HG02759 (cell line): Measurements from ENCODE around the gene TCF3.
A peak's percentile ranks its signal among the peaks of the same experiment; 100 is the strongest.
"Not testable (repeated sequence)": the region's sequence is repeated elsewhere in the genome, so short reads cannot be mapped to it uniquely, and the experiment has no call there.

Source experiments
- ATAC-seq: cut with Tn5 transposase; IDR thresholded peaks from one replicate; pipeline ENCODE4 v1.9.1; 2021; ENCODE audit warnings: mild to moderate bottlenecking, moderate library complexity; ENCODE audit not compliant: unreplicated experiment

The TCF3 gene

GRCh38 chr19:1652471-1653299 lies at the start of gene TCF3:
Gene TCF3 (minus strand): TSS chr19:1652615. CDS start chr19:1650248, 2,367 bp downstream.
- peak; percentile 61 for ATAC-seq

- ATAC-seq: no peak
Observed at GRCh38 chr19:1700733-1701663, 48.6 kb upstream of the TCF3 start.

- no peak for ATAC-seq
Observed at GRCh38 chr19:1699998-1700732, 47.8 kb upstream of the TCF3 start.

GRCh38 chr19:1699386-1699785 lies 47.0 kb upstream of the TCF3 start:
- ATAC-seq: no peak

DNA sequence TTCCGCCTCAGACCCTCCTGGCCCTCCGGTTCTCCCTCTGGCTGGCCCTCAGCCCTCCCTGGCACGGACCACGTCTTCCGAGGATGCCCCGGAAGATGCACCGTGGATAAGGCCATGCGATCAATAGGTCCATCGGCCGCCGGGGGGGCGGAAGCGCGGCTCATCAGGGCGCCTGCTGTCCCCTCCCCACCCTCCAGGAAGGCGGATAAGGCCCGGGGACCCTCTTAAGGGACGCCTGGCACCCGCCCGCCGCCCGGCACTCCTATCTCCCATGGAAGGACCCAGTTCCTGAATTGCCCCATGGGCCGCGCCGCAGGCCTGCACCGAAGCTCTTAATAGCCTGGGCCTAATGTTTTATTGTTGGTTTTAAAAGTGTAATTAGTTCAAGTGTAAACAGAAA lies 46.2 kb upstream of the TCF3 start:
- ATAC-seq: no peak

DNA sequence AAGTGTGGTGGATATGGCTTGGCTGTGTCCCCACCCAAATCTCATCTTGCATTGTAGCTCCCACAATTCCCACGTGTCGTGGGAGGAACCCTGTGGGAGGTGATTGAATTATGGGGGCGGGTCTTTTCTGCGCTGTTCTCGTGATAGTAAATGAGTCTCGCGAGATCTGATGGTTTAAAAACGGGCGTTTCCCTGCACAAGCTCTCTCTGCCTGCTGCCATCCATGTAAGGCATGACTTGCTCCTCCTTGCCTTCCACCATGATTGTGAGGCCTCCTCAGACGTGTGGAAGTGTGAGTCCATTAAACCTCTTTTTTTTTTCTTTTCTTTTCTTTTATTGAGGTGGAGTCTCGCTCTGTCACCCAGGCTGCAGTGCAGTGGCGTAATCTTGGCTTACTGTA lies 43.1 kb upstream of the TCF3 start:
- not testable (repeated sequence) for ATAC-seq

DNA sequence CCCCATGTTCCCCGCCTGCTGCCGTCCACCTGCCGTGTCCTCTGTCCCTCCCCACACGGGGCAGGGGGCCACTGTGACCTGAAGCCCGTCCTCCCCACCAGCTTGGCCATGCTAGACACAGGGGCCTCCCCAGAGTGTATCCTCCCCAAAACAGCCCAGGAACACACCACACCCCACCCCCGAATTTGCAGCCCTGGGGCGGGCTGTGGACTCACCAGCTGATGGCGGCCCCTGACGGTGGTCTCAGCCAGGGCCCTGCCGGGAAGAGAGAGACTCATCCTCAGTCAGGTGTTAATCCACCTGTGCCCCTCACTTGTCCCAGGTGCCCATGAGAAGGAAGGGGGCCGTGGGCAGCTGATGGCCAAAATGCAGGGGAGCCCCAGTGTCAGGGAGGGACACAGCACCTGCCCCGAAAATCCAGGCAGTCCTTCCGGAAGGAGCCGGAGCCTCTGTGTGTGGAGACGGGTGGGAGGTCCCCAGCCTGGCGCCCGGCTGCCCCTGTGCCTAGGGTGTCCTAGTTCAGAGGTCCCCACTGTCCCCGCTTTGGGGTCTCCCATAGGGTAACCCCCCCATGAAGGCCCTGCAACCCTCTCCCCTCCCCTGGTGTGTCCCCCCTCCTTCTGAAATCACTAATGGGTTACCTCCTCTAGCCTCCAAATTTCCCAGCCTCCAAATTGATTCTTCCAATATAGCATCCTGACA lies 39.3 kb upstream of the TCF3 start:
- ATAC-seq: no peak

GRCh38 chr19:1690699-1691307 lies 38.4 kb upstream of the TCF3 start:
- no peak for ATAC-seq

GRCh38 chr19:1685785-1686184 lies 33.4 kb upstream of the TCF3 start:
- not testable (repeated sequence) for ATAC-seq

GRCh38 chr19:1685046-1685445 lies 32.6 kb upstream of the TCF3 start:
- ATAC-seq: no peak

- ATAC-seq: no peak
Observed at GRCh38 chr19:1684573-1684912, 32.1 kb upstream of the TCF3 start.

- no peak for ATAC-seq
Observed at GRCh38 chr19:1683869-1684572, 31.6 kb upstream of the TCF3 start.

- ATAC-seq: no peak
Observed at GRCh38 chr19:1680976-1681375, 28.6 kb upstream of the TCF3 start.

- no peak for ATAC-seq
Observed at GRCh38 chr19:1678073-1678472, 25.7 kb upstream of the TCF3 start.

GRCh38 chr19:1676351-1677266 lies 24.2 kb upstream of the TCF3 start:
- ATAC-seq: no peak

- no peak for ATAC-seq
Observed at GRCh38 chr19:1675633-1676350, 23.4 kb upstream of the TCF3 start.

- ATAC-seq: no peak
Observed at GRCh38 chr19:1674293-1674679, 21.9 kb upstream of the TCF3 start.
